ENCODE data around the gene MYL11. TPM values are rescaled to one million over a fixed set of nuclear protein-coding genes. Genes with fewer than 3 reads are reported as not detected.

Gene MYL11
- total RNA-seq, 1 experiment from 2014 or later, result not detected

- H3K27ac ChIP-seq (ENCODE audit: low read length), result no peak overlapping the region
- no peak overlapping the region for H3K4me3 ChIP-seq (ENCODE audit: low read depth in 2 of 2, low read length in 2 of 2)
- POLR2A ChIA-PET, result interaction anchor here (0.6 kb wide), 1 partner anchor 16 kb away, joined by 9 read pairs; no protein-coding TSS in a partner anchor
- DNase-seq (ENCODE audit: low read depth, low spot score), result no peak
- ATAC-seq, result no peak
- H3K36me3 ChIP-seq (ENCODE audit: control insufficient read depth, insufficient read depth, low read length), result peaks cover 6% of the 10 kb centered on the region
- no TSS peak for BruUV-seq (replicated peaks)
- H3K4me1 ChIP-seq (ENCODE audit: control insufficient read depth, insufficient read depth, low read length), result 0 out of 2 replicates have a peak, but pooled peaks cover 4% of the 10 kb centered on the region
- in situ Hi-C loops (cut with HindIII; ENCODE audit: low pct_unique_long_range_greater_than_20kb, low sequenced_read_pairs) (no loop called here), intact Hi-C loops (cut with micrococcal nuclease; ENCODE audit: unreplicated experiment) (no loop called here)
- no peak for TF ChIP-seq POLR2AphosphoS5 (IDR thresholded peaks at IDR 0.05; ENCODE audit: low read depth, low read length)
- no peak for TF ChIP-seq CTCF (IDR thresholded peaks at IDR 0.05)
- TF ChIP-seq, protein P1, sequence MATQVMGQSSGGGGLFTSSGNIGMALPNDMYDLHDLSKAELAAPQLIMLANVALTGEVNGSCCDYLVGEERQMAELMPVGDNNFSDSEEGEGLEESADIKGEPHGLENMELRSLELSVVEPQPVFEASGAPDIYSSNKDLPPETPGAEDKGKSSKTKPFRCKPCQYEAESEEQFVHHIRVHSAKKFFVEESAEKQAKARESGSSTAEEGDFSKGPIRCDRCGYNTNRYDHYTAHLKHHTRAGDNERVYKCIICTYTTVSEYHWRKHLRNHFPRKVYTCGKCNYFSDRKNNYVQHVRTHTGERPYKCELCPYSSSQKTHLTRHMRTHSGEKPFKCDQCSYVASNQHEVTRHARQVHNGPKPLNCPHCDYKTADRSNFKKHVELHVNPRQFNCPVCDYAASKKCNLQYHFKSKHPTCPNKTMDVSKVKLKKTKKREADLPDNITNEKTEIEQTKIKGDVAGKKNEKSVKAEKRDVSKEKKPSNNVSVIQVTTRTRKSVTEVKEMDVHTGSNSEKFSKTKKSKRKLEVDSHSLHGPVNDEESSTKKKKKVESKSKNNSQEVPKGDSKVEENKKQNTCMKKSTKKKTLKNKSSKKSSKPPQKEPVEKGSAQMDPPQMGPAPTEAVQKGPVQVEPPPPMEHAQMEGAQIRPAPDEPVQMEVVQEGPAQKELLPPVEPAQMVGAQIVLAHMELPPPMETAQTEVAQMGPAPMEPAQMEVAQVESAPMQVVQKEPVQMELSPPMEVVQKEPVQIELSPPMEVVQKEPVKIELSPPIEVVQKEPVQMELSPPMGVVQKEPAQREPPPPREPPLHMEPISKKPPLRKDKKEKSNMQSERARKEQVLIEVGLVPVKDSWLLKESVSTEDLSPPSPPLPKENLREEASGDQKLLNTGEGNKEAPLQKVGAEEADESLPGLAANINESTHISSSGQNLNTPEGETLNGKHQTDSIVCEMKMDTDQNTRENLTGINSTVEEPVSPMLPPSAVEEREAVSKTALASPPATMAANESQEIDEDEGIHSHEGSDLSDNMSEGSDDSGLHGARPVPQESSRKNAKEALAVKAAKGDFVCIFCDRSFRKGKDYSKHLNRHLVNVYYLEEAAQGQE (IDR thresholded peaks at IDR 0.05; ENCODE audit: insufficient read depth in 1 of 2, low read depth in 2 of 2, low read length in 1 of 2), result no peak
- no peak for TF ChIP-seq TCF7L2 (IDR thresholded peaks at IDR 0.05; ENCODE audit: low read depth, low read length)
- CTCF ChIA-PET, result interaction anchor here (0.5 to 0.7 kb wide), 3 partner anchors 185 to 248 kb away, joined by 3 to 4 read pairs (median 3); no protein-coding TSS in a partner anchor
- H3K9me3 ChIP-seq (ENCODE audit: control insufficient read depth, insufficient read depth, low read depth, low read length), result no peaks in the 10 kb centered on the region
- H3K27me3 ChIP-seq (ENCODE audit: control insufficient read depth, insufficient read depth, low read length), result no peaks in the 10 kb centered on the region
Observed at GRCh38 chr16:30365200-30365599, 9.4 kb upstream of the MYL11 start.

GRCh38 chr16:30366511-30366910 is 8.1 kb upstream of the MYL11 start:
- in situ Hi-C loops (cut with HindIII; ENCODE audit: low pct_unique_long_range_greater_than_20kb, low sequenced_read_pairs), result no loop called here
- DNase-seq (ENCODE audit: low read depth, low spot score), result no peak

More at GRCh38 chr16:30366511-30366910, 8.1 kb upstream of the MYL11 start:
- no peak for ATAC-seq
- no peaks in the 10 kb centered on the region for H3K27me3 ChIP-seq (ENCODE audit: control insufficient read depth, insufficient read depth, low read length)
- H3K27ac ChIP-seq (ENCODE audit: low read length), result no peak overlapping the region
- H3K9me3 ChIP-seq (ENCODE audit: control insufficient read depth, insufficient read depth, low read depth, low read length), result no peaks in the 10 kb centered on the region
- BruUV-seq (replicated peaks), result no TSS peak
- ChIA-PET POLR2A (no interaction called here), CTCF (no interaction called here)
- no peak overlapping the region for H3K4me3 ChIP-seq (ENCODE audit: low read depth in 2 of 2, low read length in 2 of 2)
- H3K36me3 ChIP-seq (ENCODE audit: control insufficient read depth, insufficient read depth, low read length), result peaks cover 6% of the 10 kb centered on the region
- TF ChIP-seq POLR2AphosphoS5 (IDR thresholded peaks at IDR 0.05; ENCODE audit: low read depth, low read length) (no peak), TCF7L2 (IDR thresholded peaks at IDR 0.05; ENCODE audit: low read depth, low read length) (no peak), CTCF (IDR thresholded peaks at IDR 0.05) (no peak), SIN3A (IDR thresholded peaks at IDR 0.05; ENCODE audit: borderline replicate concordance, insufficient read depth, low read depth, low read length) (no peak)
- TF ChIP-seq, protein P1 (IDR thresholded peaks at IDR 0.05; ENCODE audit: insufficient read depth in 1 of 2, low read depth in 2 of 2, low read length in 1 of 2), result no peak
- intact Hi-C loops (cut with micrococcal nuclease; ENCODE audit: unreplicated experiment), result no loop called here
- 0 out of 2 replicates have a peak, but pooled peaks cover 6% of the 10 kb centered on the region for H3K4me1 ChIP-seq (ENCODE audit: control insufficient read depth, insufficient read depth, low read length)
